SKM-1 treated with dmso at 0.1 percent for 144 hours (cell line): Measurements from ENCODE around the gene TGFBR2.

ENCODE experiments used
- DNase-seq: peaks from one replicate; lab custom pipeline; 2025; ENCODE audit not compliant: unreplicated experiment; lab: John Stamatoyannopoulos, UW

TGFBR2 gene

DNA sequence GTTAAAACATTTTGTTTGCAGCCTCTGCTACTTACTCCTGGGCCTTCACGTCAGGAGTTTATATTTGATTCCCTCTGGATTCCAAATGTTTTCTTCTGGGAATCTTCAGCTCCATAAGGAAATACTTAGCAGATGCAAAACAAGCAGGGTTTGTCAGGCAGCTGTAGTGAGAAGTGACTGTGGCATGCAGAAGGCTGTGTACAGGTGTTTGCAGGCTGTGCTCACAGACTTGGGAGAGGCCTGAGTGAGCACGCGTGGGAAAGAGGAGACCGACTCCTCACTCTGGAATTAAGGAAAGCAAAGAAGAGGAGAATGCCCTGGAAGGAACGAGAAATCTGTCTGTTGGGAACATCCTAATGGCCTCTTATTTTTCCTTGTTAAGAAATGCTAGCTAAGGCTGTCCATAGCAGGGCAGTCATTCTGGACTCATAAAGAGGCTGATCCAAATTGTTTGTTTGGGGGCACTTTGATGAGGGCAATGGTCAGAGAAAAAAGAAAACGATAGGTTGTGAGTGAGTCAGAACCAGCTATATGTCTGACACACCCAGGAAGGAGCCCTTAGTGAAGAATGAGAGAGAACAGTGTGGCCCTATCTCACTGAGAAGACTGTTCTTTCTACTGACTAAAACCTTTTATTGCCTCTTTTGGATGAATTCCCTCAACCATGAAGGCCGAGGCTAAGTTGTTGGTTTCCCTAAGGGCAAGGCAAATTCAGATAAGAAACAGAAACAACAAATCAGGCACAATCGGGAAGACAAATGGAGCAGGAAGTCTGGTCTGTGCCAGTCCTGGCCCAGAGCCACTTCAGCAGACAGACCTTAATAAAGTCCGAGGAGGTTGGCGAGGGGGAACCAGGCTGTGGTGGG is 82.6 kb downstream of the TGFBR2 start:
- no peak for DNase-seq

DNA sequence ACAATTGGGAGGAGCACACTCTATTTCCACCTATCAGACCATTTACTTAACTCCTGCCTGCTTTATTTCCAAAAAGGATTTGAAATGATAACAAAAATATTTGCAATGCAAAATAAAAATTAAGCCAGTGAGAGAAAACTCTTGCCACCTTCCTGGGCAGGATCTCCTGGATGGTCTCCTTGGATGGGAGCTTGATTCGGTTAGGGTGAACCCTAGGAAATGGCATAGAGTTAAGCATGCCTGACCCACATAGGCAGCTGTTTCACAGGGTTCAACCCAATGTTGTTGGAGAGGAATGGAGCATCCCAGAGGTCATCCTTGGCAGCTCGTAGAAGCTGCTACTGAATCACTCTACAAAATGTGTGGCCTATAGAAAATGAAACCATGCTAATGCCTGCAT is 83.8 kb downstream of the TGFBR2 start:
- no peak for DNase-seq

DNA sequence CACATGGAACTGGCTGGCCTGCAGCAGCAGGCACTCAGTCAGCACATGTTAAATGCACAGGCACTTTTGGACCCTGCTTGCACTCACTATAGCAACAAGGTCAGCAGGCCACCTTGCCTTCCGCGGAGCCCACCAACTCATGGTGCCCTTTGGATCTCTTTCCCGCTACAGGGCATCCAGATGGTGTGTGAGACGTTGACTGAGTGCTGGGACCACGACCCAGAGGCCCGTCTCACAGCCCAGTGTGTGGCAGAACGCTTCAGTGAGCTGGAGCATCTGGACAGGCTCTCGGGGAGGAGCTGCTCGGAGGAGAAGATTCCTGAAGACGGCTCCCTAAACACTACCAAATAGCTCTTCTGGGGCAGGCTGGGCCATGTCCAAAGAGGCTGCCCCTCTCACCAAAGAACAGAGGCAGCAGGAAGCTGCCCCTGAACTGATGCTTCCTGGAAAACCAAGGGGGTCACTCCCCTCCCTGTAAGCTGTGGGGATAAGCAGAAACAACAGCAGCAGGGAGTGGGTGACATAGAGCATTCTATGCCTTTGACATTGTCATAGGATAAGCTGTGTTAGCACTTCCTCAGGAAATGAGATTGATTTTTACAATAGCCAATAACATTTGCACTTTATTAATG is 85.0 kb downstream of the TGFBR2 start:
- DNase-seq = no peak

DNA sequence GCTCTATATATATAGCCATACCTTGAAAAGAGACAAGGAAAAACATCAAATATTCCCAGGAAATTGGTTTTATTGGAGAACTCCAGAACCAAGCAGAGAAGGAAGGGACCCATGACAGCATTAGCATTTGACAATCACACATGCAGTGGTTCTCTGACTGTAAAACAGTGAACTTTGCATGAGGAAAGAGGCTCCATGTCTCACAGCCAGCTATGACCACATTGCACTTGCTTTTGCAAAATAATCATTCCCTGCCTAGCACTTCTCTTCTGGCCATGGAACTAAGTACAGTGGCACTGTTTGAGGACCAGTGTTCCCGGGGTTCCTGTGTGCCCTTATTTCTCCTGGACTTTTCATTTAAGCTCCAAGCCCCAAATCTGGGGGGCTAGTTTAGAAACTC is 85.5 kb downstream of the TGFBR2 start:
- DNase-seq = no peak

DNA sequence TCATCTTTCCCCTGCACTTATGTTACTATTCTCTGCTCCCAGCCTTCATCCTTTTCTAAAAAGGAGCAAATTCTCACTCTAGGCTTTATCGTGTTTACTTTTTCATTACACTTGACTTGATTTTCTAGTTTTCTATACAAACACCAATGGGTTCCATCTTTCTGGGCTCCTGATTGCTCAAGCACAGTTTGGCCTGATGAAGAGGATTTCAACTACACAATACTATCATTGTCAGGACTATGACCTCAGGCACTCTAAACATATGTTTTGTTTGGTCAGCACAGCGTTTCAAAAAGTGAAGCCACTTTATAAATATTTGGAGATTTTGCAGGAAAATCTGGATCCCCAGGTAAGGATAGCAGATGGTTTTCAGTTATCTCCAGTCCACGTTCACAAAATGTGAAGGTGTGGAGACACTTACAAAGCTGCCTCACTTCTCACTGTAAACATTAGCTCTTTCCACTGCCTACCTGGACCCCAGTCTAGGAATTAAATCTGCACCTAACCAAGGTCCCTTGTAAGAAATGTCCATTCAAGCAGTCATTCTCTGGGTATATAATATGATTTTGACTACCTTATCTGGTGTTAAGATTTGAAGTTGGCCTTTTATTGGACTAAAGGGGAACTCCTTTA is 86.2 kb downstream of the TGFBR2 start:
- no peak for DNase-seq

DNA sequence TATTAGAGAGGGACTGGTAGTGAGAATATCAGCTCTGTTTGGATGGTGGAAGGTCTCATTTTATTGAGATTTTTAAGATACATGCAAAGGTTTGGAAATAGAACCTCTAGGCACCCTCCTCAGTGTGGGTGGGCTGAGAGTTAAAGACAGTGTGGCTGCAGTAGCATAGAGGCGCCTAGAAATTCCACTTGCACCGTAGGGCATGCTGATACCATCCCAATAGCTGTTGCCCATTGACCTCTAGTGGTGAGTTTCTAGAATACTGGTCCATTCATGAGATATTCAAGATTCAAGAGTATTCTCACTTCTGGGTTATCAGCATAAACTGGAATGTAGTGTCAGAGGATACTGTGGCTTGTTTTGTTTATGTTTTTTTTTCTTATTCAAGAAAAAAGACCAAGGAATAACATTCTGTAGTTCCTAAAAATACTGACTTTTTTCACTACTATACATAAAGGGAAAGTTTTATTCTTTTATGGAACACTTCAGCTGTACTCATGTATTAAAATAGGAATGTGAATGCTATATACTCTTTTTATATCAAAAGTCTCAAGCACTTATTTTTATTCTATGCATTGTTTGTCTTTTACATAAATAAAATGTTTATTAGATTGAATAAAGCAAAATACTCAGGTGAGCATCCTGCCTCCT is 87.2 kb downstream of the TGFBR2 start:
- DNase-seq = peak; percentile 60

DNA sequence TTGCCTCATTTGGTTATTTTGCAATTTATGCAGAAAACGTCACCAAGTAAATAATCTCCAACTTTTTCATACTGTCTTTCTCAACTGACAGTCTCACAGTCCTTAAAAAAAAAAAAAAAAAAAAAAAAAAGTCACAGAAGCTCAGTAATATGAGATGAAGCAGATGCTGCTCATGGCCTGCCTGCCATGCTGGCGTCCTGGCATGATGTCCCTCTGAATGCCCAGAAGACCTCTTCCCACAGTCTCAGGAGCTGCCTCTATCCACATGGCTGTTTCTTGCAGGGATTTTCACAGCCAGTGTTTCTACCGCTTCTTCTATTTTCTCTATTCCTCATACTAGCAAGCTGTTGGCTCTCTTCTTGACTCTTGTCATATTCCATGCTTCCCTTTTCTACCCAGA is 87.7 kb downstream of the TGFBR2 start:
- no peak for DNase-seq

DNA sequence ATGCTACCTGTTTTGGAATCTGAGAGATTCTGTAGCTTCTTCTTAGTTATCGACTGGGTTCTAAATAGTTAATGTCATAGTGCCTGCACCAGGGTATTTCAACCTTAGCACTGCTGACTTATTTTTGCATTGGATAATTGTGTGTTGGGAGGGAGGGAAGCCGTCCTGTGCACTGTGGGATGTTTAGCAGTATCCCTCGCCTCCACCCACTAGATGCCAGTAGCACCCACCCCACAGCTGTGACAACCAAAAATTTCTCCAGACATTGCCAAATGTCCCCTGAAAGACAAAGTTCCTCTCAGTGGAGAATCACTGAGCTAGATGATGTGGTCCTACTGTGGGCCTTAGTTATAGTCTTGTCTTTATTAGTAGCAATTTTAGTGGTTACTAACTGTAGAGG is 88.3 kb downstream of the TGFBR2 start:
- DNase-seq = no peak

DNA sequence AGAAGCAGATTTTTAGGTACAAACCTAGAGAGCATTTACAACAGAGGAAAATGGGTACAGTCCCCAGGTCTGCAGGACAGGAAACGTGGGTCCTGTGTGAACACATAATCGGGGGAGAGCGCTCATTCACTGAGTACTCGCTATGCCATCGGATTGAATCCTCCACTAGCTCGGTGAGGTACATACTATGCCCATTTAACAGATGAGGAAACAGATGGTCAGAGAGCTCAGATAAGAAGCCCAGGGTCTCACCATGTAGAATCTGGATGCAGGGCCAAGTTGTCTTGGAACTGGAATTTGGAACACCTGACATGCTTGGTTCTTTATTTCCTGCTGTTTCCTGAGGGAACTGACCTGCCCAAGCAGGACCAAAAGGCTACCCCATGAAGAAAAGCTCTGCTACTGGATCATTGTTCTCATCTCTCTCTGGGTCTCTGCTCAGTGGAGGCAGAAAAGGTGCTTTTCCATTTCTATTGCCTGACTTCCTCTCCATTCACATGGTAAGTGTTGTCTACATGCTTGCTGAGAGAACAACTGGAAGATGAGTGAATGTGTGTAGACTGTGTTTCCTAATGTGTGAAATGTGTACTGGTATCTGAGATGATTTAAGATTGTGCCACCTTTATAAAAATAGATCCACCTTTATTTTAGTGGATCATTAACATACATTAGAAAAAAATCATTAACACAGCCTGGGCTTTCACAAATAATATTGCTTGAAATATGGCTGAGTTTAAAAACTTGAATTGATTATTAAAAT is 89.1 kb downstream of the TGFBR2 start:
- DNase-seq = no peak

DNA sequence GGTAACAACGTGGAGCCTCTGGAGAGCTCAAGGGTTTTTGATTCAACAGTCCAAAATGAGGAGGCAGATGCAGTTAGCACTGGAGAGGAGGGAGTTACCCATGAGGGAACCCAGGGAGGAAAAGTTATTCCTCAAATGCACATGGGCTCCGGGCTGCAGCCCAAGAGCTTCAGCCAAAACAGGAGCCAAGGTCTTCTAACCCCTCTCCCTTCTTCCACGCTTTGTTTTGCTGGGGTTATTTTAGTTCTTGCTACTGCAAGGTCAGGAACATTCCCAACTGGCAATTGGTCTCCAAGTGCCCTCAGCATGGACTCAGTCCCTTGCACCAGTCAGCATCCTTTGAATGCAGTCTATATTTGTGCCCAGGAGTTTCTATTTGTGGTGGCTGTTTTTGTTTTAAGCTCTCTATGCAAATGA is 90.0 kb downstream of the TGFBR2 start:
- no peak for DNase-seq

DNA sequence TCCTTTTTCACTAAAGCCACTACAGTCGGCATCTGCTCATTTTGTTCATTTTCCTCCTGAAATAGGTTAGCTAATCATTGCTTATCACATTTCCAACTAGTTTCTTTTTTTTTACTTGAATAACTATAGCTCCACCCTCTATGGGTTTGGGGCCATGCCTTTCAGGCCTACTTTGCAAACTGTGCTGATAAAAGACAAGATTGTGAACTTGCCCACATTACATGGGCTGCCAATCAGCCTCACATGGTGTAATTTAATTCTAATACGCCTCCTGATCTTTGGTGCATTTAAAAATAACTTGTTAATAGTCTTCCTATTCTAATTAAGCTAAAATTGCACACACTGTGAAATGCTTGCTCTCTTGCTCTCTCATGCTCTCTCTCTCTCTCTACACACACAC is 90.5 kb downstream of the TGFBR2 start:
- no peak for DNase-seq

DNA sequence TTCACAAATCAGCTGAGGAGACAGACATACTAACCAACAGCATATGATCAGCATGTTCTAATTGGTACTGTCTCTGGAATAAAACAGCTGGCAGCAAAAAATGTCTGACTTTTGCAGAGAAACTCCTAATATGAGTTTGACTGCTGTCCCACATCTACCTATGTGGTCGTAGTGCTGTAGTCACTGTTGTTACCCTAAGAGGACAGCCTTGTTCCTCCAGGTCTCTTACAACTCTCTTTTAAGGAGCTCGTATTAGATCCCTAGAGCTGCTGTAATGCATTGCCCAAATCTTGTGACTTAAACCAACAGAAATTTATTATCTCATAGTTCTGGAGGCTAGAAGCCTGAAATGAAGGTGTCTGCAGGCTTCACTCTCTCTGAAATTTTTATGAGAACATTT is 92.1 kb downstream of the TGFBR2 start:
- no peak for DNase-seq

DNA sequence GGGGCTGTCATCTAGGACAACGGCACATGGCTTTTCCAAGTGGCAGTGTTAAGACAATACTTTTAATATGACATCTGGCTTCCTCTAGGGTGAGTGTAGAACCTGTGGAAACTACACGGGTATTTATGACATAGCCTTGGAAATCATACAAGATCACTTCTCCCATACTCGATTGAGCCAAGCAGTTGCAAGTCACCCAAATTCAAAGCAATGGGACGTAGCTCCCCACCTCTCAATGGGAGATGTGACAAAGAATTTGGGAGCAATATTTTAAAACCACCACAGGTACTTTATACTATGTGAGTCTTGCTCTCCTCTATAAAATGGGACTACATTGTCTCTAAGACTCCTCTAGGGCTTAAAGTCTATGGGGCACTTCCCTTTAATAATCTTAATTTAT is 93.5 kb downstream of the TGFBR2 start:
- DNase-seq = no peak

DNA sequence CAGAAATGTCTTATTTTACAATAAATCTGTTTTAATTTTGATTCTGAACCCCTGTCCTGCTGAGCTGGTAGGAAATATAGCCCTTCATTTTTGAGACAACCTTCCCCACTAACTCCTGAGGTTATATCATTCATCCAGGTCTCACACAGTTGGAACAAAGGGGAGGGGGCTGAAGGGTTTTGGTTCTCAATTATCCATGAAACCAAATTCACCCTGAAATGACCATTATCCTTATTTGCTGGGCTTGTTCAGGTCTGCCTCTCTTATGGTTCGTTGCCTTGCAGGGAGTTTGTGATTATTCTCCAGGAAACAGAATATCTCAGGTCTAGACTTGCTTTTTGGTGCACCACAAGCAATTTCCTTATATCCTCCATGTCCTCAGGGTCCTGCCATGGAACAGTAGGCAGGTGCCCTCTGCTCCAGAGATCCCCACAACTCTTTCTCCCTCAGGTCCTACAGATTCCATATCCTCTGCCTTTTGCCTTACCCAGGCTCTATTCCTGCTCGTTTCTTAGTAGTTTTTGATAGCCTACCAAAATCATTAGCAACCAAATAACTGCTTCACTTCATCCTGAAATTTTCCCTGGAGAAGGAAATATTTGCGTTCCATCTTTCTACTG is 94.4 kb downstream of the TGFBR2 start:
- no peak for DNase-seq

DNA sequence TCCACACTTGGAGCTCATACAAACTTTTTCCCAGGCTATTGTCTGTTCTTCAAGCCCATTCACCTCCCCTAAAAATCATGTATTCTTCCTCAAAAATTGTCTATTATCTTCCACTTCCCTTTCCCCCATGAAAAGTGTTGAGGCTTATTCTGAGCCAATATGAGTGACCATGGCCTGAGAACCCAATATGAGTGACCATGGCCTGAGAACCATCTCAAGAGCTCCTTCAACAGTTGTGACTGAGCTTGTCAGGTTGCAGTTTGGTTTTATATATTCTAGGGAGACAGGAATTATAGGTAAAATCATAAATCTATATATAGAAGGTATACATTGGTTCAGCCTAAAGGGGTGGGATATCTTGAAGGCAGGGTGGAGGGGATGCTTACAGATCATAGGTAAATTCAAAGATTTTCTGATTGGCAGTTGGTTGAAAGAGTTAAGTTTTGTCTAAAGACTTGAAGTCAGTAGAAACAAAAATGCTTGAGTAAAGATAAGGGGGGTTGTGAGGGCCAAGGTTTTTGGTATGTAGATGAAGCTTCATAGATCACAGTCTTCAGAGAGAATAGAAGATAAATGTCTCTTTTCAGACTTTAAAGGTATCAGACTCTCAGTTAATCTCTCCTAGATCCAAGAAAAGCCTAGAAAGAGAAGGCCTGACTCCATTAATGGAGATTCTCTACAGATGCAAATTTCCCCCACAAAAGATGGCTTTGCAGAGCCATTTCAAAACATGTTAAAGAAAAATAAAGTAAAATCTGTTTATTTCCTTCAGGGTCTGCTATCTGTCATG is 95.8 kb downstream of the TGFBR2 start:
- DNase-seq = no peak

DNA sequence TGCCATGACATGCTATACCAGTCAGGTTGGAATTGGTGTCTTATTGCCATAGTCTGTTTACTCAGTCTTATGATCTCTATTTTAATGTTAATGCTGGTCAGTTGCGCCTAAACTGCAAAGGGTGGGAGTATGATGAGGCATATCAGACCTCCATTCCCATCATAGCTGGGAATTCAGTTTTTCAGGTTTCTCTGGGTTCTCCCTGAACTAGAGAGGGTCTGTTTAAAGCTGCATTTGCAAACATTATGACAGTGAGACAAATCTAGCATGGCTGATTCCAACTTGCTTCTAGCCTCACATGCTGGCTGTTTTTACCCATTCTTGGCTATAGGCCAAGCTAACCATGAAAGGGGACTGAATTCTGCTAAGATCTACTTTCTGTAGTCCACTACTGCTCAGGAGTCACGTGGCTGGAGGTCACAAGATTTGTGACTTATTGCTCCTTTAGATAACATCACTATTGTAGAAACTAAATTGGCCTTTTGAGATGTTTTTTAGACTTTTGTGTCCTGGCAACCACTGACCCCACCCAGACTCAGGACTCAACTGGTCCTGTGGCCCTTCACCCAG is 96.5 kb downstream of the TGFBR2 start:
- no peak for DNase-seq

DNA sequence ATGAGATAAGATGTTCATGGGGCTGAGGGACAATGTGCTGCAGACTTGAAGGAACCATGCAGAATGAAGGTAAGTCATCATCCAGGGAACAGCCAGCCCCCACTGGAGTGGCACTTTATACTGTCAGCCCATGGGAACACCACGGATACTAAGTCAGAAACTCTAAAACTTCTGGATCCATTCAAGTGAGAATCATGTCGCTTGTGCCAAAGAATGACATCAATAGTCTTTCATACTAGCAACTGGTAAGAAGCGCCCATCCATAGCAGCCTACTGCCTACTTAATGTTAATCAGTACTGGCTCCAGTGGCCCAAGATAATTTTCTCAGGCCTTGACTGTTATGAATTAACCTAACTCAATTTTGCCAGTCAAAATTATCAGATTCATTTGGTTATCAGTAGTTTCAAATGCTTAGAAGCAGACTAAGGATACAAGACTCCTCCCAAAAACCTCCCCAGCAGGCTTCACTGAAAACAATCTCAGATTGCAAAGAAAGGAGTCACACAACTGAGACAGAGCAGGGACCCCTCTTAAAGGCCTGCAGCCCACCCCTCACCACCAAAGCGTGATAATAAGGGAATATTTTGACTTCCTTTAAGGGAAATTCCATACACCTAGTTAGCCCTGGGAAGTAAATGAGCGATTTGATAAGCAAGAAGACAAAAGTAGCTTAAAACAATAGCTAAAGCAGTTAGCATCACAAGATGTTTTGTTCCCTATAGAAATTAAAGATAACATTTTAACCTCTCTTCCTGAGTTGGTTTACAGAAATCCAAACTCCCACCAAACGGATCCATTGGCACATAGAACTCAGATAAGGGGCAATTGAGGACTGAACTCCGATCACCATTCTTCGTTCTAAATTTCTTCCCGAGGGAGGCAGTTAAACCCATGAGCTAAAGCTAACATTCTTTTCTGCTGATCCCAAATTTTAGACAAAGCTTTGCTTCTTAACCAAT is 98.8 kb downstream of the TGFBR2 start:
- DNase-seq = no peak

DNA sequence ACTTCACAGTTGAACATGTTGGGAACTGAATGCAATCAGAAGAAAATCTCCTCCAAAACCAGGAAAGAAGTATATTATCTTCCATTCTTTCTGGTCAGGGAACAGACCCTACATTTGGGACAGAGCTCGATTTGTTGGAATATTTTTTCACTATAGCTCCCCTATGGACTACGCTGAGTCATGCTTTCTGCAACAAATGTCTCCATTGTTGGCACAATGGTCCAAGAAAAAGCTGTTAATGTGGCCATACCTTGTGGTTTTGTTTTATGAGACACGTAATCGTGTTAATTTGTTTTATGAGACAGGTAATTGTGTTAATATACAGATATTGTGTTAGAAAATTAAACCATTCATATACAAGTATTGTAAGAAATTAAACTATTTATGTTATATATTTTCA is 101.4 kb downstream of the TGFBR2 start:
- no peak for DNase-seq
